ENCODE data around the gene SLC9A4. TPM values are rescaled to one million over a fixed set of nuclear protein-coding genes. Genes with fewer than 3 reads are reported as not detected.
"Not testable (repeated sequence)": the region's sequence is repeated elsewhere in the genome, so short reads cannot be mapped to it uniquely, and the experiment has no call there.

Gene SLC9A4
- total RNA-seq, 1 donor from 2014 or later = not detected

DNA sequence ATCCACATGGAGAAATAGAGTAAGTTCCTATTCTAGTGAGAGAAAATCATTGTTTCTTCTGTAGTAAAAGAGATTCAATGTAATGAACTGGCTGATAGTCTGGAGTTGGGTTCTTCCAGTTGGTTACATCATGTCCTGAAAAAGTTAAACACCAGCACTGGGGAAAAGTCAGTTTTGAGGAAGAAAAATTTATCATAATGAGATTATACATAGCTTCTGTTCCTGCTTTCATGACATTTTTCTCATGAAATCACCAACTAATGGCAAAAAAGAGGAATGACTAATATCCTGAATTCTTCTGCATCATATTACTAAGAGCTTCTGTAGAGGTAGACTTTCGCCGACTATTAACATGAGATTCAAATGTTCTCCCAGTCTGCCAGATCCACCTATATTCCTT lies 77.1 kb downstream of the SLC9A4 start:
- Histone ChIP-seq H3K36me3 (no peaks in the 10 kb centered on the region), H3K9me3 (peaks cover 13% of the 10 kb centered on the region), H3K27me3 (no peaks in the 10 kb centered on the region), H3K4me3 (no peak overlapping the region), H3K4me1 (no peaks in the 10 kb centered on the region), H3K27ac (no peak overlapping the region)
- ATAC-seq (no peak), DNase-seq (no peak)
- intact Hi-C loops (cut with DNase I) = no loop called here
- TF ChIP-seq, protein P1, sequence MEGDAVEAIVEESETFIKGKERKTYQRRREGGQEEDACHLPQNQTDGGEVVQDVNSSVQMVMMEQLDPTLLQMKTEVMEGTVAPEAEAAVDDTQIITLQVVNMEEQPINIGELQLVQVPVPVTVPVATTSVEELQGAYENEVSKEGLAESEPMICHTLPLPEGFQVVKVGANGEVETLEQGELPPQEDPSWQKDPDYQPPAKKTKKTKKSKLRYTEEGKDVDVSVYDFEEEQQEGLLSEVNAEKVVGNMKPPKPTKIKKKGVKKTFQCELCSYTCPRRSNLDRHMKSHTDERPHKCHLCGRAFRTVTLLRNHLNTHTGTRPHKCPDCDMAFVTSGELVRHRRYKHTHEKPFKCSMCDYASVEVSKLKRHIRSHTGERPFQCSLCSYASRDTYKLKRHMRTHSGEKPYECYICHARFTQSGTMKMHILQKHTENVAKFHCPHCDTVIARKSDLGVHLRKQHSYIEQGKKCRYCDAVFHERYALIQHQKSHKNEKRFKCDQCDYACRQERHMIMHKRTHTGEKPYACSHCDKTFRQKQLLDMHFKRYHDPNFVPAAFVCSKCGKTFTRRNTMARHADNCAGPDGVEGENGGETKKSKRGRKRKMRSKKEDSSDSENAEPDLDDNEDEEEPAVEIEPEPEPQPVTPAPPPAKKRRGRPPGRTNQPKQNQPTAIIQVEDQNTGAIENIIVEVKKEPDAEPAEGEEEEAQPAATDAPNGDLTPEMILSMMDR (IDR thresholded peaks at IDR 0.05) = no peak

DNA sequence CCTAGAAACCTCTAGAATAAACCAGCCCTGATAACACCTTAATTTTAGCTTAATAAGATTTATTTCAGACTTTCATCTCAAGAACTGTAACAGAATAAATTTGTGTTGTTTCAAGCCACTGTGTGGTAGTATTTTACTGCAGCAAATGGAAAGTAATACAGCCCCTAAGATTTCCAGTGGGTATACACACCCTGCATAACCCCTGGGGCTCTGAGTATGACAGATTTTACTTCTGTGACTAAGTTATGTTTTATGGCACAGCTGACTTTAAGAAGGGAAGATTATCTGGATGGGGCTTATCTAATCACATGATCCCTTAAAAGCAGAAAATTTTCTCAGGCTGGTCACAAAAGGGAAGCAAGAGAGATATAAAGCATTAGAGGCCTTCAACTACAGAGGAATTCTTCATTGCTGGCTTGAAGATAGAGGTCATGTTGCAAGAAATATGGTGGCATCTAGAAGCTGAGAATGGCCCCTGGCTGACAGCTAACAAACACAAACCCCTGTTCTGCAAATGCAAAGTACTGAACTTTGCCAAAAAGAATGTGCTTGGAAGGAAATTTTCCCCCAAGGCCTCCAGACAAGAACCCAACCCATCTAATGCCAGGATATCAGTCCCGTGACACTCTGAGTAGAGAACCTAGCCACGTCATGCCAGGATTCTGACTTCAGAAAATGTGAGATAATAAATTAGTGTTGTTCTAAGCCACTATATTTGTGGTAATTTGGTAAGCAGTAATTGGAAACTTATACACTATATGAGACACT lies 78.5 kb downstream of the SLC9A4 start:
- Histone ChIP-seq H3K4me1 (no peaks in the 10 kb centered on the region), H3K36me3 (no peaks in the 10 kb centered on the region), H3K27me3 (no peaks in the 10 kb centered on the region), H3K27ac (no peak overlapping the region), H3K4me3 (no peak overlapping the region), H3K9me3 (peaks cover 13% of the 10 kb centered on the region)
- TF ChIP-seq, protein P1 (IDR thresholded peaks at IDR 0.05) = no peak
- no peak for ATAC-seq
- no peak for DNase-seq
- intact Hi-C loops (cut with DNase I) = no loop called here

DNA sequence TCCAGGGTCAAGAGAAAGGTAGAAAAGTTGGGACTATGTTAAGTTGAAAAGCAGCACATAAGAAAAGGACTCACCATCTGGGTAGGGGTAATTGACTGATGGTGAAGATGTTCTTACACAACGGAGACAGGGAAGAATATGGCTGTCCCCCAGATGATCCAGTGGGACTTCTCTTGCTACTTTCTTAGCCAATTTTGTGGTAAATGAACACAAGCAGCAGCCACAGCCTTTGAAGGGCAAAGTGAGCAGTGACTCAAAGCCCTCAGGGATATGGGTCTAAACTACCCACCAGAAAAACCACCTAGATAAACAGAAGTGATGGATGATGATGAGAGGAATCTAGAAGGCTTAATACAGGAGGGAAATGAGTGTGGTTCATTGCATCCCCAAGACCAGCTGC lies 80.6 kb downstream of the SLC9A4 start:
- intact Hi-C loops (cut with DNase I) = no loop called here
- Histone ChIP-seq H3K9me3 (peaks cover 8% of the 10 kb centered on the region), H3K36me3 (no peaks in the 10 kb centered on the region), H3K27me3 (no peaks in the 10 kb centered on the region), H3K4me3 (no peak overlapping the region), H3K4me1 (no peaks in the 10 kb centered on the region), H3K27ac (no peak overlapping the region)
- DNase-seq = no peak
- TF ChIP-seq, protein P1 (IDR thresholded peaks at IDR 0.05) = no peak
- no peak for ATAC-seq

GRCh38 chr2:102558463-102558862 lies 85.4 kb downstream of the SLC9A4 start:
- H3K4me1 ChIP-seq = no peaks in the 10 kb centered on the region
- intact Hi-C loops (cut with DNase I) = no loop called here
- TF ChIP-seq, protein P1 (IDR thresholded peaks at IDR 0.05) = no peak
- no peaks in the 10 kb centered on the region for H3K36me3 ChIP-seq
- no peaks in the 10 kb centered on the region for H3K27me3 ChIP-seq
- DNase-seq (no peak), ATAC-seq (no peak)
- H3K27ac ChIP-seq = no peak overlapping the region
- H3K4me3 ChIP-seq = no peak overlapping the region
- H3K9me3 ChIP-seq = no peaks in the 10 kb centered on the region

- H3K27me3 ChIP-seq; DNase-seq; H3K36me3 ChIP-seq; H3K27ac ChIP-seq; ATAC-seq; intact Hi-C loops (cut with DNase I); H3K4me1 ChIP-seq; H3K9me3 ChIP-seq; H3K4me3 ChIP-seq: not testable (repeated sequence)
Measured at GRCh38 chr2:102562542-102562941, 89.5 kb downstream of the SLC9A4 start.

DNA sequence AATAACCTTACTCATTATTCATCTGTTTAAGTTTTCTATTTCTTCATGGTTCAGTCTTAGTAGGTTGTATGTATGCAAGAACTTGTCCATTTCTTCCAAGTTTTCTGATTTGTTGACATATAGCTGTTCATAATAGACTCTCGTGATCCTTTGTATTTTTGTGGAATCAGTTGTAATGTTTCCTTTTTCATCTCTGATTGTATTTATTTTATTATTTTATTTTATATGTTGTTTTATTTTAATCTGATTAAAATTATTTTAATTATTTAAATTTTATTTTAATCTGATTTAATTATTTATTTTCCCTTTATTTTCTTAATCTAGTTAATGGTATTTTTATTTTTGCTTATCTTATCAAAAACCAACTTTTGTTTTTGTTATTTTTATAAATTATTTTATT lies 102.9 kb downstream of the SLC9A4 start:
- DNase-seq = no peak
- no peak overlapping the region for H3K27ac ChIP-seq
- TF ChIP-seq, protein P1 (IDR thresholded peaks at IDR 0.05) = no peak
- H3K9me3 ChIP-seq = no peaks in the 10 kb centered on the region
- no peak overlapping the region for H3K4me3 ChIP-seq
- intact Hi-C loops (cut with DNase I) = no loop called here
- no peaks in the 10 kb centered on the region for H3K36me3 ChIP-seq
- no peaks in the 10 kb centered on the region for H3K27me3 ChIP-seq
- no peak for ATAC-seq
- no peaks in the 10 kb centered on the region for H3K4me1 ChIP-seq

Data from upper lobe of right lung (tissue), 1 donor.